ENCODE results near the gene TBC1D22A.

The TBC1D22A gene

GRCh38 chr22:47201186-47201995 is 438.9 kb downstream of the TBC1D22A start:
- Histone ChIP-seq H3K4me1 (no peaks in the 10 kb centered on the region), H3K27me3 (no peaks in the 10 kb centered on the region)
- no peak for TF ChIP-seq Cebpa-rat (IDR thresholded peaks at IDR 0.05)

GRCh38 chr22:47201996-47202818 is 439.8 kb downstream of the TBC1D22A start:
- Histone ChIP-seq H3K9ac (no peak overlapping the region), H3K27me3 (no peaks in the 10 kb centered on the region), H4K20me1 (peaks cover 0 to 16% (median 0%) of the 10 kb centered on the region in 11 experiments; a peak in 2 of 22 replicates), H3K9me3 (replicated peaks in 1 of 11) (no peaks in the 10 kb centered on the region), H3K4me1 (no peaks in the 10 kb centered on the region), H3K27ac (no peak overlapping the region), H3K36me3 (no peaks in the 10 kb centered on the region), H3K4me3 (no peak overlapping the region), H3K4me2 (no peak overlapping the region)
- TF ChIP-seq Cebpa-rat (IDR thresholded peaks at IDR 0.05): no peak

More at GRCh38 chr22:47201186-47201995, 438.9 kb downstream of the TBC1D22A start:
- Histone ChIP-seq H3K4me3 (no peak overlapping the region), H3K9me3 (replicated peaks in 1 of 11) (no peaks in the 10 kb centered on the region), H3K4me2 (no peak overlapping the region), H3K27ac (no peak overlapping the region), H3K36me3 (no peaks in the 10 kb centered on the region), H3K9ac (no peak overlapping the region), H4K20me1 (peaks cover 0 to 23% (median 0%) of the 10 kb centered on the region in 11 experiments; a peak in 2 of 22 replicates)

- Histone ChIP-seq H4K20me1 (peaks cover 0 to 10% (median 0%) of the 10 kb centered on the region in 11 experiments; a peak in 2 of 22 replicates), H3K4me2 (no peak overlapping the region), H3K9me3 (replicated peaks in 1 of 11) (no peaks in the 10 kb centered on the region), H3K4me3 (no peak overlapping the region), H3K4me1 (no peaks in the 10 kb centered on the region), H3K36me3 (no peaks in the 10 kb centered on the region), H3K27ac (no peak overlapping the region), H3K9ac (no peak overlapping the region), H3K27me3 (no peaks in the 10 kb centered on the region)
- TF ChIP-seq Cebpa-rat (IDR thresholded peaks at IDR 0.05): no peak
These were observed 440.5 kb downstream of the TBC1D22A start for GRCh38 chr22:47202819-47203553.

- Histone ChIP-seq H3K27me3 (no peaks in the 10 kb centered on the region), H3K9me3 (replicated peaks in 1 of 11) (no peaks in the 10 kb centered on the region)
These were observed 441.1 kb downstream of the TBC1D22A start for GRCh38 chr22:47203554-47203991.

GRCh38 chr22:47204002-47204979 is 441.8 kb downstream of the TBC1D22A start:
- Histone ChIP-seq H3K4me3 (no peak overlapping the region), H3K4me2 (no peak overlapping the region), H4K20me1 (peaks cover 0 to 1% (median 0%) of the 10 kb centered on the region in 11 experiments; a peak in 2 of 22 replicates), H3K27ac (no peak overlapping the region), H3K36me3 (no peaks in the 10 kb centered on the region), H3K9ac (no peak overlapping the region), H3K9me3 (replicated peaks in 1 of 11) (no peaks in the 10 kb centered on the region), H3K27me3 (no peaks in the 10 kb centered on the region), H3K4me1 (no peaks in the 10 kb centered on the region)
- TF ChIP-seq Cebpa-rat (IDR thresholded peaks at IDR 0.05): no peak

More at GRCh38 chr22:47203554-47203991, 441.1 kb downstream of the TBC1D22A start:
- no peak for TF ChIP-seq Cebpa-rat (IDR thresholded peaks at IDR 0.05)
- no peak overlapping the region for H3K4me3 ChIP-seq
- no peaks in the 10 kb centered on the region for H3K36me3 ChIP-seq
- no peak overlapping the region for H3K9ac ChIP-seq
- peaks cover 0 to 6% (median 0%) of the 10 kb centered on the region in 11 experiments; a peak in 2 of 22 replicates for H4K20me1 ChIP-seq
- no peaks in the 10 kb centered on the region for H3K4me1 ChIP-seq
- H3K27ac ChIP-seq: no peak overlapping the region
- H3K4me2 ChIP-seq: no peak overlapping the region

GRCh38 chr22:47205081-47205491 is 442.6 kb downstream of the TBC1D22A start:
- no peak overlapping the region for H3K27ac ChIP-seq
- no peak overlapping the region for H3K9ac ChIP-seq
- no peak overlapping the region for H3K4me2 ChIP-seq
- no peaks in the 10 kb centered on the region for H3K27me3 ChIP-seq
- TF ChIP-seq Cebpa-rat (IDR thresholded peaks at IDR 0.05): no peak
- H3K4me3 ChIP-seq: no peak overlapping the region
- H3K36me3 ChIP-seq: no peaks in the 10 kb centered on the region
- no peaks in the 10 kb centered on the region for H3K9me3 ChIP-seq (replicated peaks in 1 of 11)
- peaks cover 0 to 5% (median 0%) of the 10 kb centered on the region in 11 experiments; a peak in 1 of 22 replicates for H4K20me1 ChIP-seq
- H3K4me1 ChIP-seq: no peaks in the 10 kb centered on the region

- H3K9me3 ChIP-seq (replicated peaks in 1 of 11): no peaks in the 10 kb centered on the region
- no peaks in the 10 kb centered on the region for H3K27me3 ChIP-seq
- no peak overlapping the region for H3K4me3 ChIP-seq
- no peaks in the 10 kb centered on the region for H3K36me3 ChIP-seq
- H3K27ac ChIP-seq: no peak overlapping the region
- TF ChIP-seq Cebpa-rat (IDR thresholded peaks at IDR 0.05): no peak
- H4K20me1 ChIP-seq: peaks cover 0 to 5% (median 0%) of the 10 kb centered on the region in 11 experiments; a peak in 1 of 22 replicates
- H3K9ac ChIP-seq: no peak overlapping the region
- no peaks in the 10 kb centered on the region for H3K4me1 ChIP-seq
- H3K4me2 ChIP-seq: no peak overlapping the region
These were observed 443.1 kb downstream of the TBC1D22A start for GRCh38 chr22:47205554-47205953.

- no peak for TF ChIP-seq Cebpa-rat (IDR thresholded peaks at IDR 0.05)
- H4K20me1 ChIP-seq: peaks cover 0 to 5% (median 0%) of the 10 kb centered on the region in 11 experiments; a peak in 1 of 22 replicates
- no peaks in the 10 kb centered on the region for H3K4me1 ChIP-seq
- H3K36me3 ChIP-seq: no peaks in the 10 kb centered on the region
- no peak overlapping the region for H3K27ac ChIP-seq
- no peaks in the 10 kb centered on the region for H3K9me3 ChIP-seq (replicated peaks in 1 of 11)
- no peak overlapping the region for H3K4me2 ChIP-seq
- H3K9ac ChIP-seq: no peak overlapping the region
- no peaks in the 10 kb centered on the region for H3K27me3 ChIP-seq
- no peak overlapping the region for H3K4me3 ChIP-seq
These were observed 443.7 kb downstream of the TBC1D22A start for GRCh38 chr22:47206164-47206563.
